Muscle of leg (tissue), 11 donors: ENCODE results near the gene NLK. TPM values are rescaled to one million over a fixed set of nuclear protein-coding genes. Genes with fewer than 3 reads are reported as not detected.
"Not testable (repeated sequence)": the region's sequence is repeated elsewhere in the genome, so short reads cannot be mapped to it uniquely, and the experiment has no call there.

Experiments used
- DNase-seq: peaks from one replicate; pipeline ENCODE4 v3.0.0; 2013
- H3K27ac ChIP-seq: one replicate; pipeline ENCODE4 v1.5.1; 2013; ENCODE audit warnings: mild to moderate bottlenecking, low read length, control low read depth
- H3K27me3 ChIP-seq: one replicate; pipeline ENCODE4 v1.6.1; 2013; ENCODE audit warnings: low read length; ENCODE audit not compliant: control insufficient read depth, insufficient read depth
- H3K36me3 ChIP-seq: one replicate; pipeline ENCODE4 v1.6.1; 2013; ENCODE audit warnings: low read length; ENCODE audit not compliant: control insufficient read depth, insufficient read depth
- H3K4me1 ChIP-seq: one replicate; pipeline ENCODE4 v1.6.1; 2013; ENCODE audit warnings: low read length; ENCODE audit not compliant: control insufficient read depth, insufficient read depth
- H3K4me3 ChIP-seq: one replicate; pipeline ENCODE4 v1.5.1; 2013; ENCODE audit warnings: low read length, control low read depth
- H3K9me3 ChIP-seq: replicated peaks from 2 replicates; pipeline ENCODE4 v1.6.1; 2013; ENCODE audit warnings: low read depth, low read length; ENCODE audit not compliant: control insufficient read depth
- WGBS: methylation state at CpG from one replicate; pipeline ENCODE4 v1.1.5; 2013; ENCODE audit warnings: missing lambda C conversion rate; ENCODE audit not compliant: insufficient coverage; 5-methylcytosine and 5-hydroxymethylcytosine counted together
- polyA plus RNA-seq, 8 donors: library from polyadenylated mRNA; unstranded; fragments of 120-200 nt; gene quantifications; one replicate each; pipeline versions ENCODE4 v1.2.1 to v1.2.3, GENCODE V29; 2013; ENCODE audit warnings: inconsistent platforms in 1 of 8, low replicate concordance in 1 of 8; ENCODE audit not compliant: insufficient read length in 8 of 8, insufficient read depth in 1 of 8
- total RNA-seq: library from RNA; stranded (reverse); fragments of 120-200 nt; gene quantifications from one replicate; pipeline ENCODE4 v1.2.4, GENCODE V29; 2013

The NLK gene
- total and polyA plus RNA-seq, 9 donors = 6.5 to 10.1 (median 7.7) TPM

DNA sequence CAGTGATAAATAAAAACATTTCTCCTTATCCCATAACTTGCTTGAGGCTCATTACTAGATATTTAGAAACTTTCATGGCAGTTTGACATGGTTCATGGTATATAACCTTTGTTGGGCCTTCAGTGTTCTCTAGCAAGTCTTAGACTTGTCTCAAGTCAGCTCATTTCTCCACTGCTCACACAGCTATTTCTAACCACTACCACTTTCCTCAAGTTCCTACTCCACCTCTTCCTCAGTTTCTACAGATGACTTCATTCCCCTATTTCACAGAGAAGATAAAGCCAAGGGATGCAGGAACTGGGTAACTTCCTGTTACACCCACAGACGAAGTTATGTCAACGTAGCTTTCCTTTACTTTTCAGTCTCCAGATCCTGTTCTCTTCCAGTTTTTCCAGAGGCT, 23.2 kb downstream of the NLK start:
- no peak overlapping the region for H3K4me3 ChIP-seq
- H3K27me3 ChIP-seq = no peaks in the 10 kb centered on the region
- no peak for DNase-seq
- H3K9me3 ChIP-seq = no peaks in the 10 kb centered on the region
- no peaks in the 10 kb centered on the region for H3K36me3 ChIP-seq
- H3K4me1 ChIP-seq = no peaks in the 10 kb centered on the region
- no peak overlapping the region for H3K27ac ChIP-seq
- WGBS = 69% methylated on average over 2 of the region's 2 CpGs

DNA sequence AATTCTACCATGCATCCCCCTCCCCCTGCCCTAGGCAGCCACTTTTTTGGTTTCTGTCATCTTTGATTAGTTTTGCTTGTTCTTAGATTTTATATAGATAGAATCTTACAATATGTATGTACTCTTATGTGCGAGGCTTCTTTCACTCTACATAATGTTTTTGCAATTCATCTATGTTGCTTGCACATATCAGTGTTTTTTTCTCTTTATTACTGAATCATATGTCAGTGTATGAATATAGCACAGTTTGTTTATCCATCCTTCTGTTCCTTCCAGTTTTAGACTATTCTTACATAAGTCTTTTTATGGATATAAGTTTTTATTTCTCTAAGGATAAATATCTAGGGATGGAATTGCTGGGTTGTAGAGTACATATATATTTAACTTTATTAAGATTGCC, 26.6 kb downstream of the NLK start:
- no CpG with 5 or more reads among the region's 1 CpG for WGBS
- no peak for DNase-seq

DNA sequence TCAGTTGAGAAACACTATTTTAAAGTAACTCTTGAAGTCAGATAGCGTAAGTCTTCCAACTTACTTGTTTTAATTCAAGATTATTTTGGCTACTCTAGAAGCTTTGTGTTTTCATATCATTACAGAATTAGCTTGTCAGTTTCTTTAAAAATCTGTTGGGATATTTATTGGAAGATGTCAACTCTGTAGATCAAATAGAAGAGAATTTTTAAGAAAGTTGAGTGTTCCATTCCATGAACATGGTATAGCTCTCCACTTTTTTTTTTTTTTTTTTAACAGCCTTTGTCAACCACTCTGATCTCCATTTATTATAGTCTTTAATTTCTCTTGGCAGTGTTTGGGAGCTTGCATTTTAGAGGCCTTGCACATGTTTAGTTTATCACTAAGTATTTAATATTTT, 28.7 kb downstream of the NLK start:
- no peaks in the 10 kb centered on the region for H3K9me3 ChIP-seq
- H3K36me3 ChIP-seq = no peaks in the 10 kb centered on the region
- DNase-seq = no peak
- no peak overlapping the region for H3K4me3 ChIP-seq
- WGBS = no CpG with 5 or more reads among the region's 1 CpG
- H3K27me3 ChIP-seq = no peaks in the 10 kb centered on the region
- H3K4me1 ChIP-seq = no peaks in the 10 kb centered on the region
- no peak overlapping the region for H3K27ac ChIP-seq

More for the DNA sequence above, 26.6 kb downstream of the NLK start:
- H3K4me1 ChIP-seq = no peaks in the 10 kb centered on the region
- H3K4me3 ChIP-seq = no peak overlapping the region
- no peaks in the 10 kb centered on the region for H3K36me3 ChIP-seq
- H3K27me3 ChIP-seq = no peaks in the 10 kb centered on the region
- no peaks in the 10 kb centered on the region for H3K9me3 ChIP-seq
- H3K27ac ChIP-seq = no peak overlapping the region

DNA sequence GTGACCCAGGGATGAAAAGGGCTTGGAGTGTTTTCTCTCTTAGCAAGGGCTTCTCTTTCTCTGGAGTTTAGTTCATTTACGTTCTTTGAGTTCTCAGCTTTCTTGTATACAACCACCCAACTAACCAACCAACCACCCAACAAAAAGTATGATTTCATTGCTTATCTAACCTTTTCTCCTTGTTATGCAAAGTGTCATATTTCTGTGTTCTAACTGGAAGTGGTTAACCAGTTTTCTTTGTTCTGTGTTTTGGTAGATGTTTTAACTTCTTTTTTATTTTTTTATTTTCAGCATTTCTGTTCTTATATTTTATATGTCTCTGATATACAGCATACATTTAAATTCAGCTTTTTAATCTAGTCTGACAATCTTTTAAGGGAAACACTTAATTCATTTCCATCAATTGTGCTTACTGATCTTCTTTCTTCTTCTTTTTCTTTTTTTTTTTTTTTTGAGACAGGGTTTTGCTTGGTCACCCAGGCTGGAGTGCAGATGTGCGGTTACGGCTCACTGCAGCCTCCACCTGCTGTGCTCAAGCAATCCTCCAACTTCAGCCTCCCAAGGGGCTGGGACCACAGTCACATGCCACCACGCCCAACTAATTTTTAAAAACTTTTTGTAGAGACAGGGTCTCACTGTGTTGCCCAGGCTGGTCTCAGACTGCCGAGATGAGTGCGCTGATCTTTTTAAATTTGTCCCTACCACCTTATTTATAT, 29.6 kb downstream of the NLK start:
- no peaks in the 10 kb centered on the region for H3K9me3 ChIP-seq
- no peak for DNase-seq
- no peaks in the 10 kb centered on the region for H3K27me3 ChIP-seq
- 82% methylated on average over 2 of the region's 6 CpGs for WGBS
- H3K4me3 ChIP-seq = no peak overlapping the region
- no peaks in the 10 kb centered on the region for H3K4me1 ChIP-seq
- no peak overlapping the region for H3K27ac ChIP-seq
- H3K36me3 ChIP-seq = no peaks in the 10 kb centered on the region

DNA sequence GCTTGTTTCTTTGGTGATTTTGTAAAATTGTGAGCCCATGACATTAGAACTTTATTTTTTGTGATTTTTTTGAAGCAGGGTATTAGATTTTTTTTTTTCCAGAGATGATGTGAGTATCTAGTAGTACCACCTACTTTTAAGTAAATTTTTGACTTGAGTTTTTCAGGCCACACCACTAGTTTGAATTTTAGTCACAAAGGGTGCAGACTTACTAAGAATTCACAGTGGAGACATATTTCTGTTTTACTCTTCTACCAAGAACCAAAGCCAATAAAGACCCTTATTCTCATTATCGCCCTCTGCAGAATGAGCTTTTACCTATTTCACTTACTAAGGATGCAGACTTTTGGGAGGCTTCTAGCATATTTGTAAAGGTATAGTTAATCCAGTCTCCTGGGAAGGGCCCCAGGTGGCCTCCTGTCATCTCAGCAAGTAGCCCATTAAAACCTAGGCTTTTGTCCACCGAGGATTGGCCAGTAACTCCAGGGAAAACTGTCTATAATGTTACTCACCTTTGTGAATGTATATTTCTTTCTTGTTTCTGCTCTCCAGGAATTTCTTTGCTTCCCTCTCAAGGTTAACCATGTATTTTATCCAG, 30.6 kb downstream of the NLK start:
- H3K9me3 ChIP-seq = no peaks in the 10 kb centered on the region
- H3K27ac ChIP-seq = no peak overlapping the region
- no peaks in the 10 kb centered on the region for H3K4me1 ChIP-seq
- no peaks in the 10 kb centered on the region for H3K36me3 ChIP-seq
- no peak for DNase-seq
- no CpG with 5 or more reads among the region's 2 CpGs for WGBS
- no peak overlapping the region for H3K4me3 ChIP-seq
- H3K27me3 ChIP-seq = no peaks in the 10 kb centered on the region

DNA sequence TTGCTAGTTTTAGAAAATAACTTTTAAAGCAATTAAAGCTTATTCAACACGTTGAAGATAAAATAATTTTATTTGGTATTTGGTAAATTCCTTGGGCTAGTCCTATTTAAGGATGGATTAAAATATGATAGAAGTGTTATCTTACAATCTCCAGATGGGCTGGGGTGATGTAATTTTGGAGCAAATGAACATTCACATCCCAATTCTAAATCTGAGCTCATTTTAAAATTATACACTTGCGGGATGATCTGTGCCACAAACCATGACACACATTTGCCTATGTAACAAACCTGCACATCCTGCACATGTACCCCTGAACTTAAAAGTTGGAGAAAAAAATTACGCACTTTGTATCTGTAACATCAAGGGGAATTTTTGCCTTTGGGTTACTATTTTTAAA, 31.5 kb downstream of the NLK start:
- Histone ChIP-seq H3K9me3 (no peaks in the 10 kb centered on the region), H3K27ac (no peak overlapping the region), H3K27me3 (no peaks in the 10 kb centered on the region), H3K4me3 (no peak overlapping the region), H3K4me1 (no peaks in the 10 kb centered on the region), H3K36me3 (no peaks in the 10 kb centered on the region)
- no peak for DNase-seq
- WGBS = no CpG with 5 or more reads among the region's 3 CpGs

DNA sequence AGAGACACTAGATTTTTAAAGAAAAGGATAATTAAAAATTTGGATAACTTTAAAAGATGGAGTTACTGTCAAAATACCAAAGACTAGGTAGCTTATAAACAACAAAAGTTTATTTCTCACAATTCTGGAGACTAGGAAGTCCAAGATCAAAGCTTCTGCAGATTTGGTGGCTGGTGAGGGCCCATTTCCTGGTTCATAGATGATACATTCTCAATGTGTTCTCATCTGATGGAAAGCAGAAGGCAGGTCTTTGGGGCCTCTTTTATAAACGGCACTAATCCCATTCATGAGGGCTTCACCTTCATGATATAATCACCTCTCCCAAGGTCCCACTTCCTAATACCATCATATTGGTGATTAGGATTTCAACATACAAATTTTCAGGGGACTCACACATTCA, 33.7 kb downstream of the NLK start:
- WGBS = no CpG with 5 or more reads among the region's 1 CpG
- H3K4me1 ChIP-seq = no peaks in the 10 kb centered on the region
- no peak overlapping the region for H3K27ac ChIP-seq
- no peaks in the 10 kb centered on the region for H3K27me3 ChIP-seq
- H3K9me3 ChIP-seq = no peaks in the 10 kb centered on the region
- no peak for DNase-seq
- H3K36me3 ChIP-seq = no peaks in the 10 kb centered on the region
- no peak overlapping the region for H3K4me3 ChIP-seq

DNA sequence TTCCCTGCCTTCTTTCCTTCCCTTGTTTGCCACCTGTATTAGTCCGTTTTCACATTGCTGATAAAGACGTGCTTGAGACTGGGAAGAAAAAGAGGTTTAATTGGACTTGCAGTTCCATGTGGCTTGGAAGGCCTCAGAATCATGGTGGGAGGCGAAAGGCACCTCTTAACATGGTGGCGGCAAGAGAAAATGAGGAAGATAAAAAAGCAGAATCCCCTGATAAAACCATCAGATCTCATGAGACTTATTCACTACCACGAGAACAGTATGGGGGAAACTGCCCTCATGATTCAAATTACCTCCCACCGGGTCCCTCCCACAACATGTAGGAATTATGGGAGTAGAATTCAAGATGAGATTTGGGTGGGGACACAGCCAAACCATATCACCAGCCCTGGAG, 34.7 kb downstream of the NLK start:
- not testable (repeated sequence) for H3K27ac ChIP-seq, H3K4me1 ChIP-seq, H3K27me3 ChIP-seq, DNase-seq, H3K36me3 ChIP-seq, H3K4me3 ChIP-seq, H3K9me3 ChIP-seq
- WGBS = no CpG with 5 or more reads among the region's 6 CpGs

DNA sequence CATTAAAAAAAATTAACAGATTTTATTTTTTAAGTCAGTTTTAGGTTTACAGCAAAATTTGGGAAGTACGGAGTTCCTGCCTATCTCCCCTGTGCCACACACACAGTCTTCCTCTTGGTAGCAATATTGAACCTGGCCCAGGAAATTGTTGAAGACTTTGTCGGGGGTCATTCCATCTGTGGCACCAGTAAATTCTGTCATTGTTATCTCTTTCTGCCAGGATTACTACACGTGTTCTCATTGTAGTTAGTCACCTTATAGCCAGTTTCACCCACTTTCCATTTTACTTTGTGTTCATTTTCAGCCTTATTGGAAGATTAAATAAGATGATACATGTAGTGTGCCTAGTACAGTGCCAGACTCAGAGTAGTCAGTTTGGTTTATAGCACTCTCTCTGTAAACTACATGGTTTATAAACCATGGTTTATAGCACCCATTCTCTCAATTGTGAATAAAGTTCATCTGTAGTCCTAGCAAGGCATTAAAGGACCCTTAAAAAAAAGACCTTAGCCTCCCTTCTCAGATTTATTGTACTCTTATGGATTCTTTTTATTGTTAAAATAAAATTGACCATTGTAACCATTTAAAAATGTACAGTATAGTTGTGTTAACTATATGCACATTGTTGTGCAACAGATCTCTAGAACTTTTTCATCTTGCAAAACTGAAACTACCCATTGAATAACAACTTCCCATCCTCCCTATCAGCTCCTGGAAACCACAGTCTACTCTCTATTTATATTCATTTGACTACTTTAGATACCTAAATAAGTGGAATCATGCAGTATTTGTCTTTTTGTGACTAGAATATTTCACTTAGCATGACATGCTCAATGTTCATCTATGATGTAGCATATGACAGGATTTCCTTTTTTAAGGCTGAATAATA, 36.1 kb downstream of the NLK start:
- H3K27ac ChIP-seq = no peak overlapping the region
- H3K27me3 ChIP-seq = no peaks in the 10 kb centered on the region
- H3K9me3 ChIP-seq = no peaks in the 10 kb centered on the region
- no peaks in the 10 kb centered on the region for H3K4me1 ChIP-seq
- WGBS = 83% methylated on average over 1 of the region's 3 CpGs
- no peak for DNase-seq
- no peaks in the 10 kb centered on the region for H3K36me3 ChIP-seq
- H3K4me3 ChIP-seq = no peak overlapping the region

DNA sequence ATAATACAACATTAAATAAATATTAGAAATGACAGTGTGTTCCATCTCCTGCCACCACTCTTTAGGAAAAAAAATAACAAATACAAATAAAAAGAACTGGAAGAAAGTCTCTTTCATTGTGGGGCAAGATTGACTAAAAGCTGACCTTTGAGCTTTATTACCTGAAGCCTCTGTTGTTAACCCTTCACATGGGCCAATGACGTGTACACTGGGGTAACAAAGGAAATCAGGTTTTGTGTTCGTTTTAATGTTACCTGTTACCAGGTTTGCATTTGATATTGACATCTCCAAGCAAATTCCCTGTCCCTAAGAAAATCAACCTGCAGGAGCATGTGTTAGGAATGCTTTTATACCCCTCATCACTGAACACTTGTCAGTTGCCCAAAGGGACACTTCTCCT, 39.0 kb downstream of the NLK start:
- H3K9me3 ChIP-seq = no peaks in the 10 kb centered on the region
- WGBS = no CpG with 5 or more reads among the region's 2 CpGs
- H3K4me3 ChIP-seq = no peak overlapping the region
- H3K27ac ChIP-seq = no peak overlapping the region
- H3K4me1 ChIP-seq = no peaks in the 10 kb centered on the region
- H3K27me3 ChIP-seq = no peaks in the 10 kb centered on the region
- H3K36me3 ChIP-seq = no peaks in the 10 kb centered on the region
- no peak for DNase-seq
